Stimulated activated CD8-positive, alpha-beta memory T cell treated with anti-CD3 and anti-CD28 coated beads, Interleukin-15, amount 100 ng/mL, for 4 hours (primary cell): ENCODE results near the gene C22orf31.
"Not testable (repeated sequence)": the region's sequence is repeated elsewhere in the genome, so short reads cannot be mapped to it uniquely, and the experiment has no call there.

Experiments used
- DNase-seq, 2 donors: peaks; one replicate each; pipeline ENCODE4 v3.0.0-alpha.2; 2020; ENCODE audit warnings: low read depth in 2 of 2

The C22orf31 gene

GRCh38 chr22:29061773-29062172 is at the start of gene C22orf31:
TSS of gene C22orf31 (minus strand) at chr22:29061831. CDS start at chr22:29061792, 39 bp downstream.
- no peak for DNase-seq

DNA sequence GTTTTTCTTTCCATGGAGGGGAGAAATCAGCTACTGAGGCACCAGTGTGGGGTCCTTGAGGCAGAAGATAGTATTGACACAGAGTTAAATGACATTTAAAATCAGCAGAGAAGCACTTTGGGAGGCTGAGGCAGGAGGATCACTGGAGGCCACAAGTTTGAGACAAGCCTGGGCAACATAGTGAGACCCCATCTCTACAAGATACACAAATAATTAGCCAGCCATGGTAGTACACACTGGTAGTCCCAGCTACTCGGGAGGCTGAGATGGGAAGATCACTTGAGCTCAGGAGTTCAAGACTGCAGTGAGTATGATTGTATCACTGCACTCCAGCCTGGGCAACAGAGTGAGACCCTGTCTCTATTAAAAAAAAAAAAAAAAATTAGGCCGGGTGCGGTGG is 49.3 kb upstream of the C22orf31 start:
- DNase-seq = no peak

GRCh38 chr22:29109822-29110221 is 48.2 kb upstream of the C22orf31 start:
- DNase-seq = no peak

DNA sequence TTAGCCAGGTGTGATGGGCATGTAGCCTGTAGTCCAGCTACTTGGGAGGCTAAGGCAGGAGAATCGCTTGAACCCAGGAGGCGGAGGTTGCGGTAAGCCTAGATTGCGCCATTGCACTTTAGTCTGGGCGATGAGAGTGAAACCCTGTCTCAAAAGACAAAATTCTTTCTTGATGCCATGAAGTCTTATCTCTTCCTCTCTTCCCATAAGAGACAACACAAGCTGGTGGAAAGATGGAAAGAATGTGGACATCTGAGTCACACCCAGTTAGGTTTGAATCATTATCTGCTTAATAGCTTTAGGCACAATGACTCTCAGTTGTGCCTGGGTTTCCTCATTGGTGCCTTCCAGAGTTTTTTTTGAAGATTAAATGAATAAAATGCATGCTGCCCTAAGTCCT is 46.5 kb upstream of the C22orf31 start:
- no peak for DNase-seq

DNA sequence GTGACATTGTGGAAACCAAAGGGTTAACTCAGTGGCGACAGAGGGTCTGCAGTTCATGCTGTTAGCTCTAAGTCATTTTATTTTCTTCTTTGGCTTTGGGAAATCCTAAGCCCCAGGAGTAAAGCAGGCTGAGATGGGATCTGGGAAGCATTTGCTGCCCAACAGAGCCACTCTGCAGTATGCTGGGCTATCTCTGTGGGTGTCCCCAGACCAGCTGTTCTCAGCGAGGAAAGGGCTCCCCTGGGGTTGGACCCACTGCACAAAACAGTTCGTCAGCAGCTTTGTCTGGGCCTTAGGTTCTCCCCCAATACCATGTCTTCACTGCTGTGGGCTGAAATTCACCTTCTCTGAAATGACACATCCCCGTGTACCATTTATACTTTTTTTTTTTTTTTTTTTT is 45.2 kb upstream of the C22orf31 start:
- DNase-seq = no peak

DNA sequence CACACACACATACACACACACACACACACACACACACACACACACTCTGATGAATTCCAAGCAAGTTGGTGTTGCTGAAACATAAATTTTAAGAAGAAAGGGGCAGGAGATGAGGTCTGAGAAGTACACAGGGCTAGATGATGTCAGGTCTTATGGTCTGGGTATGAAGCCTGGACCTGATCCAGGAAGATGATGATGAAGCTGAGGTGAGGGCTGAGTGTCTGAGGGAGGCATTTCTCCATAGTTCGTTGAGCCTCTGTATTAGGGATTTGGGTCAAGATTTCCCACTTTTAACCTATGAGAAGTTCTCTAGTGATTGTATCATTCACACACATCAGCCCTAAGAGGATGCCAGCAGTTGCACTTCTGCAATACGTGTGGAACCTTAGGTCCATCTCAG is 43.8 kb upstream of the C22orf31 start:
- no peak for DNase-seq

- no peak for DNase-seq
These were observed 41.5 kb upstream of the C22orf31 start for GRCh38 chr22:29103121-29103520.

GRCh38 chr22:29102300-29102699 is 40.7 kb upstream of the C22orf31 start:
- DNase-seq = no peak

- DNase-seq = no peak
These were observed 36.7 kb upstream of the C22orf31 start for GRCh38 chr22:29098296-29098695.

GRCh38 chr22:29096736-29097669 is 35.4 kb upstream of the C22orf31 start:
- DNase-seq = no peak

DNA sequence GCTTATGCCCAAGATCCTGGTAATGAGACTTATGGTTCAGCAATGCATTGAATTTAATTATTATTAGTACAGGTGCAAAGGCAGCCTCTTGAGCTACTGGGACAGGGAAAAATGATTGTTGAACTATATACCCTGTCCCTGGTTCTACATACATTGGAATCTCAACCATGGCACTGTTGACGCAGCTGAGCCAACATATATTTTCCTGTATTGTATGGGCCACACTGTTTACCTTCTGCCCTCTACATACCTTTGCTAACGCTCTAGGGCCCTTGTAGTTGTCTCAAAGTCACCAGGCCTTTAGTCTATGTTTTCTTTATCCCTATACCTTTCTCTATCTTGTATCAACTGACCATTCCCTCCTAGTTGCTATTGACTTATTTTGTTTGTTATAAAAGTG is 33.8 kb upstream of the C22orf31 start:
- no peak for DNase-seq

DNA sequence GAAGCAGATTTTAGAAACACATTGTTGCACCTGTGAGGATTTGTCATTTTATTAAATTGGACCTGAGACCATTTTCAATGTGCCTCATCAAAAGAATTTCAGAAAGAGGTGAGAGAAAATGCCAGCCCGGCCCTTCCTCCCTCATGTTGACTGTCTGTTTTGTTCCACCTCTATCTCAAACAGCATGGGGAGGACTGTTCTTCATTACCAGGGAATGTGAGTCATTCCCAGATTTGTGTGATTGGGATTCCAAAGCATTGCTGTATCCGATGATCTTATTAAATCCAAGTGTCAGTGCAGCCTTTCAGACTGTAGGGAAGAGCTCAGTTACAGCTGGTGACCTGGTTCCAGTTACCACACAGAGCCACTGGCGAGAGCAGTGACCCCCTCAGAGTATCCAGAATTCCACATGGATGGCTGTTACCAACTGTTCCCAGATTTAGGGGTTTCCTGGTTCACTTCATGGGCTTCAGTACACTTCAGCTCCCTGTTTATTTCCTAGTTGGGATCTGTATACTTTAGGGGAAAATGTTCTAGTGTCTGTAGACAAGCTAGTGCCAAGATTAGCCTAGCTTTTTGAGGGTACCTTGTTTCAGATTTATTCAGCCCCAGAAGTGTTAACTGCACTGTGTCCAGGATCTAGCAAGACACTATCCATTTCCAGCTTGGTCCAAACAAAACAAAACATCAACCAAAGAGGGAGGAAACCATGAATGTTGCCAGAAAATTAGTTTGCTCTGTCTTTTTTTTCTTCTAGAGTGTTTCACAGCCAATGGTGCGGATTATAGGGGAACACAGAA is 32.1 kb upstream of the C22orf31 start:
- DNase-seq = no peak

- DNase-seq = no peak
These were observed 31.4 kb upstream of the C22orf31 start for GRCh38 chr22:29093030-29093429.

DNA sequence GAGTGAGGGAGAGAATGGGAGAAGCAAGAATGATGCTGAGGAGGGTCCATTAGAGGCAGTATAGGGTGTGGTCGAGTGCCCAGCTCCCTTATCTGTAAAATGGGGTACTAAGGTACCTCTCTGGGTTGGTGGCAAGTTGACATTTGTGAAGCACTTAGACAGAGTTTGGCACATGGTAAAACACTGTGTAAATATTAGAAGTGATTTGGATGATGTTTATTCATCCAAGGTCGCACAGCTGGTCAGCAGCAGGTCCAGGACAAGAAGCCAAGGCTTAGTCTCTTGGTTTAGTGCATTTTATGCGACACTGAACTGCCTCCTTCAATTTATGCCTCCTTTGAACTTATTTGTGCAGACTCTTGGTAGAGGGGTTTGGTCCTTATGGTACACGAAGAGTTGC is 30.6 kb upstream of the C22orf31 start:
- no peak for DNase-seq

GRCh38 chr22:29090039-29090438 is 28.4 kb upstream of the C22orf31 start:
- DNase-seq = no peak

GRCh38 chr22:29089507-29089906 is 27.9 kb upstream of the C22orf31 start:
- DNase-seq = no peak

GRCh38 chr22:29088809-29089208 is 27.2 kb upstream of the C22orf31 start:
- DNase-seq = no peak

- no peak for DNase-seq
These were observed 25.4 kb upstream of the C22orf31 start for GRCh38 chr22:29087012-29087411.

GRCh38 chr22:29083933-29084591 is 22.4 kb upstream of the C22orf31 start:
- no peak for DNase-seq

DNA sequence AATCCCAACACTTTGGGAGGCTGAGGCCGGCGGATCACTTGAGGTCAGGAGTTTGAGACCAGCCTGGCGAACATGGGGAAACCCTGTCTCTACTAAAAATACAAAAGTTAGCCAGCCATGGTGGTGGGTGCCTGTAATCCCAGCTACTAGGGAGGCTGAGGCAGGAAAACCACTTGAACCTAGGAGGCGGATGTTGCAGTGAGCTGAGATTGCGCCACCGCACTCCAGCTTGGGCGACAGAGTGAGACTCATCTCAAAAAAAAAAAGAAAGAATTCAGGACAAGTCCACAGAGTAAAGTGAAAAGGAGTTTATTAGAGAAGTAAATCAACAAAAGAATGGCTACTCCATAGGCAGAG is 21.9 kb upstream of the C22orf31 start:
- DNase-seq = not testable (repeated sequence)

GRCh38 chr22:29082826-29083545 is 21.4 kb upstream of the C22orf31 start:
- no peak for DNase-seq
